B cell (primary cell): ENCODE results near the gene C15orf39. TPM values are rescaled to one million over a fixed set of nuclear protein-coding genes. Genes with fewer than 3 reads are reported as not detected.

Experiments
- ATAC-seq: fragments of 200-7000 bp; cut with Tn5 transposase; one replicate; pipeline ENCODE4 v1.10.0; 2021; ENCODE audit warnings: low read depth, mild to moderate bottlenecking, moderate number of reproducible peaks, moderate library complexity
- CTCF ChIA-PET: fragments of 350-600 bp; sonication (Branson Sonifier 250); formaldehyde crosslinking; loops from one replicate; lab custom pipeline; 2021; ENCODE audit warnings: antibody characterized with exemption, inconsistent platforms; lab: Charles Lee
- POLR2A ChIA-PET: fragments of 350-600 bp; sonication (Branson Sonifier 250); formaldehyde crosslinking; loops from one replicate; lab custom pipeline; 2021; ENCODE audit warnings: antibody characterized with exemption; lab: Charles Lee
- DNase-seq: peaks from one replicate; pipeline ENCODE4 v3.0.0; 2013
- H2AFZ ChIP-seq: 2 replicates; pipeline ENCODE4 v1.6.1; 2012; ENCODE audit warnings: mild to moderate bottlenecking, low read depth, low read length; ENCODE audit not compliant: insufficient read depth, poor library complexity, severe bottlenecking
- H3K27ac ChIP-seq, 2 donors: 1 replicate in 1 of 2; 2 replicates in 1 of 2; pipeline ENCODE4 v1.5.1; 2012 to 2013; ENCODE audit warnings: low read length in 2 of 2, mild to moderate bottlenecking in 2 of 2, moderate library complexity in 1 of 2
- H3K27me3 ChIP-seq, 4 experiments: fragments of 200-600 bp in 1 of 4; sonication (generic) in 1 of 4; replicated peaks in 1 of 4; 1 replicate in 2 of 4; 2 replicates in 2 of 4; pipeline versions ENCODE4 v1.6.1 to v1.7.0; 2013 to 2016; ENCODE audit warnings: low read length in 3 of 4, mild to moderate bottlenecking in 2 of 4, mixed read lengths in 1 of 4, moderate library complexity in 1 of 4; ENCODE audit not compliant: insufficient read depth in 4 of 4, control insufficient read depth in 3 of 4; ENCODE audit errors: control extremely low read depth in 1 of 4
- H3K36me3 ChIP-seq, 2 experiments: replicated peaks in 1 of 2; 1 replicate in 1 of 2; 2 replicates in 1 of 2; pipeline versions ENCODE4 v1.6.1 to v1.7.1; 2013; ENCODE audit warnings: low read length in 1 of 2; ENCODE audit not compliant: insufficient read depth in 2 of 2, control insufficient read depth in 1 of 2; ENCODE audit errors: control extremely low read depth in 1 of 2, extremely low read depth in 1 of 2
- H3K4me1 ChIP-seq, 2 donors: fragments of 200-600 bp in 1 of 2; sonication (generic) in 1 of 2; 1 replicate in 1 of 2; 2 replicates in 1 of 2; pipeline versions ENCODE4 v1.5.1 to v1.6.1; 2013 to 2017; ENCODE audit warnings: low read length in 2 of 2; ENCODE audit not compliant: control insufficient read depth in 2 of 2, insufficient read depth in 2 of 2
- H3K4me2 ChIP-seq: replicated peaks from 2 replicates; pipeline ENCODE3; 2012; ENCODE audit warnings: mild to moderate bottlenecking, low read depth, low read length; ENCODE audit not compliant: poor library complexity, severe bottlenecking
- H3K4me3 ChIP-seq, 5 experiments: fragments of 200-600 bp in 1 of 5; sonication (generic) in 1 of 5; 1 replicate in 3 of 5; 2 replicates in 2 of 5; pipeline versions ENCODE4 v1.5.1 to v1.7.0; 2011 to 2016; ENCODE audit warnings: low read length in 4 of 5, mild to moderate bottlenecking in 4 of 5, low read depth in 2 of 5, control low read depth in 1 of 5, moderate library complexity in 1 of 5; ENCODE audit not compliant: insufficient read depth in 1 of 5; ENCODE audit errors: control extremely low read depth in 1 of 5, extremely low read depth in 1 of 5
- H3K79me2 ChIP-seq: fragments of 200-600 bp; sonication (generic); one replicate; pipeline ENCODE4 v1.6.0; 2016; ENCODE audit warnings: low read length; ENCODE audit not compliant: control insufficient read depth, insufficient read depth
- H3K9ac ChIP-seq: fragments of 200-600 bp; sonication (generic); 2 replicates; pipeline ENCODE4 v1.6.1; 2017; ENCODE audit warnings: mild to moderate bottlenecking, low read length, moderate library complexity
- H3K9me3 ChIP-seq, 3 donors: one replicate each; pipeline versions ENCODE4 v1.6.1 to v1.7.1; 2013; ENCODE audit warnings: low read length in 2 of 3; ENCODE audit not compliant: control insufficient read depth in 2 of 3, insufficient read depth in 1 of 3; ENCODE audit errors: control extremely low read depth in 1 of 3
- H4K20me1 ChIP-seq: 2 replicates; pipeline ENCODE4 v1.6.0; 2012; ENCODE audit warnings: mild to moderate bottlenecking, low read length; ENCODE audit not compliant: insufficient read depth, control insufficient read depth, poor library complexity, severe bottlenecking
- H3K27ac Mint-ChIP-seq: one replicate; pipeline ENCODE4 v1.8.0; 2021; ENCODE audit warnings: mixed read lengths
- H3K27me3 Mint-ChIP-seq: one replicate; pipeline ENCODE4 v1.8.0; 2021; ENCODE audit warnings: mixed read lengths
- H3K4me1 Mint-ChIP-seq: one replicate; pipeline ENCODE4 v1.8.0; 2021; ENCODE audit warnings: mixed read lengths
- H3K4me3 Mint-ChIP-seq: one replicate; pipeline ENCODE4 v1.8.0; 2021; ENCODE audit warnings: mixed read lengths
- H3K9me3 Mint-ChIP-seq: one replicate; pipeline ENCODE4 v1.8.0; 2022; ENCODE audit warnings: mixed read lengths; ENCODE audit not compliant: insufficient read depth
- EZH2 ChIP-seq: IDR thresholded peaks from 2 replicates; pipeline ENCODE4 v1.6.1; 2012; ENCODE audit warnings: borderline replicate concordance, low read depth, mild to moderate bottlenecking, moderate library complexity, low read length; ENCODE audit not compliant: insufficient read depth, poor library complexity, severe bottlenecking
- WGBS: methylation state at CpG from one replicate; pipeline ENCODE4 v1.1.5; 2013; ENCODE audit warnings: missing lambda C conversion rate; ENCODE audit not compliant: insufficient coverage; 5-methylcytosine and 5-hydroxymethylcytosine counted together
- intact Hi-C: fragments of 100-400 bp; cut with micrococcal nuclease; formaldehyde crosslinking; loops from one replicate; pipeline ENCODE4 v1.10.0; 2022
- polyA plus RNA-seq: library from polyadenylated mRNA; depleted of rRNA; stranded (reverse); fragments of >200 nt; gene quantifications from 2 replicates; pipeline ENCODE4 v1.2.3, GENCODE V29; 2012
- total RNA-seq, 2 donors: library from RNA; stranded (reverse); fragments of 120-200 nt in 1 of 2; gene quantifications; 1 replicate in 1 of 2; 2 replicates in 1 of 2; pipeline versions ENCODE4 v1.2.3 to v1.2.4, GENCODE V29; 2013 to 2022
- TF ChIP-seq, protein P1 (sequence below): fragments of 200-600 bp; IDR thresholded peaks from one replicate; pipeline ENCODE4 v1.8.0; 2022; ENCODE audit warnings: antibody characterized with exemption, mild to moderate bottlenecking

The C15orf39 gene
- total and polyA plus RNA-seq, 2 donors (not counting 1 experiment from before 2014, with no cell fraction given) = 12.4 to 72.7 TPM

DNA sequence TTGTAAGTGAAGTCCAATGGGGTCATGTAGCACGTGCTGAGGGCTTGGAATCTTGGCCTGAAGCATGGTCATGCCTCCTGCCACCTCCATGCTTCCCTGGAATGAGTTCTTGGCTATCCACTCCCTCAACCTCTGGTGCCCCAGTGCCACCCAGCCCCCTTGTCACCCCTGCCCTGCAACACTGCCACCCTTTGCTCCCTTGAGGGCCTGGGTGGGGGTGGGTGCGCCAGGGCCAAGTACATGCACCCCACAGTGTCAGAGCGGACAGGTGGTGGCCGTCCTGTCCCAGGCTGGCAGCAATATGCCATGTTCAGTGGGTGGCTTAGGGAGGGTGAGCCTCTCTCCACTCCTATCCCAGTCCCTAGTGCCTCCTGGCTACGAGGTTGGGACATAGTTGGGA lies 27.6 kb upstream of the C15orf39 start:
- Histone ChIP-seq H2AFZ (no peak overlapping the region), H3K9ac (no peak overlapping the region), H3K79me2 (no peaks in the 10 kb centered on the region), H3K9me3 (no peaks in the 10 kb centered on the region), H4K20me1 (no peaks in the 10 kb centered on the region), H3K27ac (no peak overlapping the region), H3K4me1 (peaks cover 6 to 10% of the 10 kb centered on the region in 2 donors), H3K4me3 (no peak overlapping the region), H3K36me3 (no peaks in the 10 kb centered on the region), H3K27me3 (peaks cover 0 to 20% (median 7%) of the 10 kb centered on the region in 4 experiments), H3K4me2 (no peak overlapping the region)
- DNase-seq (no peak), ATAC-seq (no peak)
- Mint-ChIP-seq H3K27me3 (peaks cover 24% of the 10 kb centered on the region), H3K9me3 (no peaks in the 10 kb centered on the region), H3K4me1 (peaks cover 8% of the 10 kb centered on the region), H3K27ac (no peak overlapping the region), H3K4me3 (no peak overlapping the region)
- POLR2A ChIA-PET = no interaction called here
- WGBS = 94% methylated on average over 4 of the region's 5 CpGs
- CTCF ChIA-PET = no interaction called here
- no peak for TF ChIP-seq EZH2
- TF ChIP-seq, protein P1, sequence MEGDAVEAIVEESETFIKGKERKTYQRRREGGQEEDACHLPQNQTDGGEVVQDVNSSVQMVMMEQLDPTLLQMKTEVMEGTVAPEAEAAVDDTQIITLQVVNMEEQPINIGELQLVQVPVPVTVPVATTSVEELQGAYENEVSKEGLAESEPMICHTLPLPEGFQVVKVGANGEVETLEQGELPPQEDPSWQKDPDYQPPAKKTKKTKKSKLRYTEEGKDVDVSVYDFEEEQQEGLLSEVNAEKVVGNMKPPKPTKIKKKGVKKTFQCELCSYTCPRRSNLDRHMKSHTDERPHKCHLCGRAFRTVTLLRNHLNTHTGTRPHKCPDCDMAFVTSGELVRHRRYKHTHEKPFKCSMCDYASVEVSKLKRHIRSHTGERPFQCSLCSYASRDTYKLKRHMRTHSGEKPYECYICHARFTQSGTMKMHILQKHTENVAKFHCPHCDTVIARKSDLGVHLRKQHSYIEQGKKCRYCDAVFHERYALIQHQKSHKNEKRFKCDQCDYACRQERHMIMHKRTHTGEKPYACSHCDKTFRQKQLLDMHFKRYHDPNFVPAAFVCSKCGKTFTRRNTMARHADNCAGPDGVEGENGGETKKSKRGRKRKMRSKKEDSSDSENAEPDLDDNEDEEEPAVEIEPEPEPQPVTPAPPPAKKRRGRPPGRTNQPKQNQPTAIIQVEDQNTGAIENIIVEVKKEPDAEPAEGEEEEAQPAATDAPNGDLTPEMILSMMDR = no peak
- intact Hi-C loops = no loop called here

DNA sequence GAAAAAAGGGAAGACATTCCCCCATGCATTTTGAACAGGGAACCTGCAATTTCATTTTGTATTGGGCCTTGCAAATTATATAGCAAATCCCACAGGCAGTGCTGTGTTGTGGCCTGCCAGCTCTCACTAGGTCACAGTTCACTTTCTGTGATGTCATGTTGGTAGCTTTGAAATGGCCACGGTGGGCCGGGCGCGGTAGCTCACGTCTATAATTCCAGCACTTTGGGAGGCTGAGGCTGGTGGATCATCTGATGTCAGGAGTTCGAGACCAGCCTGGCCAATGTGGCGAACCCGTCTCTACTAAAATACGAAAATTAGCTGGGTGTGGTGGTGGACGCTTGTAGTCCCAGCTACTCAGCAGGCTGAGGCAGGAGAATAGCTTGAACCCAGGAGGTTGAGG lies 27.0 kb upstream of the C15orf39 start:
- H3K27me3 ChIP-seq = peaks cover 0 to 26% (median 10%) of the 10 kb centered on the region in 4 experiments
- H3K36me3 ChIP-seq = no peaks in the 10 kb centered on the region
- no peak overlapping the region for H3K4me3 ChIP-seq
- no peak overlapping the region for H3K4me2 ChIP-seq
- H3K4me1 ChIP-seq = peaks cover 9 to 15% of the 10 kb centered on the region in 2 donors
- ATAC-seq (no peak), DNase-seq (no peak)
- no peak overlapping the region for H3K27ac Mint-ChIP-seq
- no peaks in the 10 kb centered on the region for H3K9me3 ChIP-seq
- no peaks in the 10 kb centered on the region for H3K9me3 Mint-ChIP-seq
- peaks cover 11% of the 10 kb centered on the region for H3K4me1 Mint-ChIP-seq
- H3K27ac ChIP-seq = no peak overlapping the region
- CTCF ChIA-PET = interaction anchor here (0.6 kb wide), 1 partner anchor 1938 kb away, joined by 3 read pairs; no protein-coding TSS in a partner anchor
- no peaks in the 10 kb centered on the region for H4K20me1 ChIP-seq
- WGBS = 97% methylated on average over 10 of the region's 10 CpGs
- intact Hi-C loops = no loop called here
- H3K4me3 Mint-ChIP-seq = no peak overlapping the region
- POLR2A ChIA-PET = no interaction called here
- no peak overlapping the region for H3K9ac ChIP-seq
- no peaks in the 10 kb centered on the region for H3K79me2 ChIP-seq
- H2AFZ ChIP-seq = no peak overlapping the region
- peaks cover 25% of the 10 kb centered on the region for H3K27me3 Mint-ChIP-seq
- no peak for TF ChIP-seq EZH2
